Coronary artery (tissue), 2 donors: ENCODE measurements around the gene TAF1B.
"Not testable (repeated sequence)": the region's sequence is repeated elsewhere in the genome, so short reads cannot be mapped to it uniquely, and the experiment has no call there.

Experiments used
- DNase-seq: peaks from one replicate; pipeline ENCODE4 v3.0.0-alpha.2; 2017; ENCODE audit warnings: low spot score
- H3K27ac ChIP-seq, 2 donors: fragments of 200-600 bp; sonication (generic); one replicate each; pipeline ENCODE4 v1.5.1; 2016 to 2019
- H3K4me3 ChIP-seq: fragments of 200-600 bp; sonication (generic); 2 replicates; pipeline ENCODE4 v1.5.1; 2016; ENCODE audit warnings: mild to moderate bottlenecking, moderate library complexity
- CTCF ChIP-seq: fragments of 200-600 bp; sonication (generic); IDR thresholded peaks from one replicate; pipeline ENCODE4 v1.5.1; 2019; ENCODE audit warnings: antibody characterized with exemption

The TAF1B gene

GRCh38 chr2:9832586-9832985 is 10.7 kb upstream of the TAF1B start:
- H3K4me3 ChIP-seq: no peak overlapping the region
- no peak overlapping the region for H3K27ac ChIP-seq
- TF ChIP-seq CTCF: no peak
- no peak for DNase-seq

GRCh38 chr2:9835068-9835467 is 8.2 kb upstream of the TAF1B start:
- DNase-seq, H3K27ac ChIP-seq, H3K4me3 ChIP-seq: not testable (repeated sequence)

GRCh38 chr2:9836074-9836473 is 7.2 kb upstream of the TAF1B start:
- no peak for TF ChIP-seq CTCF
- H3K27ac ChIP-seq: no peak overlapping the region

GRCh38 chr2:9836517-9836916 is 6.8 kb upstream of the TAF1B start:
- Histone ChIP-seq H3K27ac (no peak overlapping the region), H3K4me3 (no peak overlapping the region)
- TF ChIP-seq CTCF: no peak
- no peak for DNase-seq

More at GRCh38 chr2:9836074-9836473, 7.2 kb upstream of the TAF1B start:
- DNase-seq: no peak
- no peak overlapping the region for H3K4me3 ChIP-seq

GRCh38 chr2:9837451-9837850 is 5.8 kb upstream of the TAF1B start:
- no peak overlapping the region for H3K4me3 ChIP-seq

GRCh38 chr2:9838391-9838790 is 4.9 kb upstream of the TAF1B start:
- H3K4me3 ChIP-seq: no peak overlapping the region
- no peak for DNase-seq
- H3K27ac ChIP-seq: no peak overlapping the region
- no peak for TF ChIP-seq CTCF

More at GRCh38 chr2:9837451-9837850, 5.8 kb upstream of the TAF1B start:
- no peak for TF ChIP-seq CTCF
- no peak overlapping the region for H3K27ac ChIP-seq
- no peak for DNase-seq

- TF ChIP-seq CTCF: no peak
- Histone ChIP-seq H3K27ac (peak overlapping the region; percentile 74 to 84), H3K4me3 (peak overlapping the region; percentile 83)
- DNase-seq: no peak
Observed at GRCh38 chr2:9842487-9843228, 616 bp upstream of the TAF1B start.
